Activated gamma-delta T cell (primary cell): ENCODE measurements around the gene GPATCH4.
"Not testable (repeated sequence)": the region's sequence is repeated elsewhere in the genome, so short reads cannot be mapped to it uniquely, and the experiment has no call there.

Source experiments
- DNase-seq: peaks from one replicate; lab custom pipeline; 2025; lab: John Stamatoyannopoulos, UW
- total RNA-seq, 2 donors: gene quantifications; one replicate each; lab custom pipeline; 2026; lab: John Stamatoyannopoulos, UW

The GPATCH4 gene
- total RNA-seq = 26.5 to 35.8 reads per million in 2 donors

GRCh38 chr1:156601122-156601830, at the start of gene GPATCH4:
Gene GPATCH4, minus strand, starts transcription at chr1:156601479.
- DNase-seq = no peak

GRCh38 chr1:156648951-156649350, 47.7 kb upstream of the GPATCH4 start:
- no peak for DNase-seq

- DNase-seq = no peak
These were observed 47.2 kb upstream of the GPATCH4 start for GRCh38 chr1:156648496-156648895.

DNA sequence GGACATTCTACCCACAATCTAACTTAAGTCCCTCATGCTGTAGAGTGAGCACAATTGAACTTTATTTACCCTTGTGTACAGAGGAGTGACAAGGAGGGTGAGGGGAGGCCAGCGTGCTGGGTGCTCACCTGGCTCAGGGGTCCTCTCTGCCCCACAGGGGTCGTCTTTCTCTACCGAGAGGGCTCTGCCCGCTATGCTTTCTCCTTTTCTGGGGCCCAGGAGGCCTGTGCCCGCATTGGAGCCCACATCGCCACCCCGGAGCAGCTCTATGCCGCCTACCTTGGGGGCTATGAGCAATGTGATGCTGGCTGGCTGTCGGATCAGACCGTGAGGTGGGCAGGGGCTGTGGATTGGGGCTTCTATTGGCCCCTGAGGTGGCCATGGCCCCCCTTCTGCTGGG, 46.1 kb upstream of the GPATCH4 start:
- no peak for DNase-seq

GRCh38 chr1:156646738-156647211, 45.5 kb upstream of the GPATCH4 start:
- DNase-seq = no peak

DNA sequence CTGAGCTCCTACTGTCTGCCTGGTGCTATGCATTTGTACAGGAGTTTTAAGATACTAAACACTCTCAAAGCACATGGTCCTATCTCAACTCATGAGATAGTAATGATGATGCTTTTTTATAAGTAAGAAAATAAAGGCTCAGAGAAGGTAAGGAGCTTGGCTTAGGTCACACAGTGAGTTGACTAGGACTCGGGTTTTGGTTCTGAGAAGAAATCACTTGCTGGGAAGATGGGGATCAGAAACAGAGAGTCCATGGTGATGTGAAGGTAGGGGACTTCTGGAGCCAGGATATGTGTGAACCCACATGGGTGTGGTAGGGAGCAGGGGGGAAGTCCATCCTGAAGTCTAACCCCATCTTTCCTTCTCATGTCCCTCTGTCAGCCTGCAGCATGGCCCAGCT, 44.4 kb upstream of the GPATCH4 start:
- DNase-seq = no peak

GRCh38 chr1:156645056-156645455, 43.8 kb upstream of the GPATCH4 start:
- DNase-seq = no peak

- DNase-seq = no peak
These were observed 43.4 kb upstream of the GPATCH4 start for GRCh38 chr1:156644640-156645039.

DNA sequence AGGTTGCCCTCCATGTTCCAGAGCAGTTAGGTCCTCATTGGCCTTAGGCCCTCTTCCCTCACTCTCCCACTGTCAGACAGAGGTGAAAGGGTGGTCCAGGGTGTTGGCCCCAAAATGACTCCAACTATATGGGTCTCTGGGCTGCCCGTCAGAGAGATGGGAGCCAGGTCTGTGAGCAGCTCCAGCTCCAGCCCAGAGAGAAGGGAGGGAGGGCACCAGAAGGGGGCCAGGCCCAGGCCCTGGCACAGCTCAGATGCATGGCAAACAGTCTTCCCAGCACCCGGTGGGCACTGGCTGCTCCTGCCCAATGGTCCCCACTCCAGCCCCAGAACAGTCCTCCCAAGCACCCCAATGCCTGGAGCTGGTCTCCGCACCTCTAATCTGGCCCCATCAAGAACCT, 42.9 kb upstream of the GPATCH4 start:
- no peak for DNase-seq

- no peak for DNase-seq
These were observed 42.5 kb upstream of the GPATCH4 start for GRCh38 chr1:156643778-156644092.

DNA sequence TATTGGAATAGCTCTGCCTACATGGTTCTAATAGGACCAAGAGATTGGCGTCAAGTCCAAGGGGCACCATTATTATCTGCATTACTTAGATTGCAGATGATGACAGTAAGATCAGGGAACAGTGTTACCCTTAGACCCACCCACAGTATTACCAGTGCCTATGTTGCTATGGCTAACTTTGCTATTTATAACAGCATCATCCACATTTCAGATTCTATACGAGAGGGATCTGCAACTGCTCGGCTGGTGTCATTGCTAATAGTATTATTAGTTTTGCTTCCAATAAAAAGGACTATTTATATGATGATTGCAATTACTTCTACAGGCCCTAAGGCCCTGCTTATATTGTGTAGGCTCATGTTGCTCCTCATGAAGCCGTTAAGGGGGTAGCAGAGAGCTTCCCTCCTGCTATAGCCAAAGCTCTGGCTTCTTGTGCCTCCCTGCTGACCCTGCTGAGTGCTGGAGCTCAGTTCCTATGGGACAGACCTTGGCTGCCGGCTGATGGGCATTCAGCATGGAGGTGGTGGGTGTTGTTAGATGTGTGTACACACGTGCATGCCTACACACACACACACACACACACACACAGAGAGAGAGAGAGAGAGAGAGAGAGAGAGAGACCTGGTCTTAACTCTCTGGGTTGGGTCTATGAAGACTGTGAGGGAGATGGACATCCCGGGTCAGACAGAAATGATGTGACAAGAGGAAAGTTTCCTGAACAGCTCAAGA, 41.9 kb upstream of the GPATCH4 start:
- DNase-seq = no peak

- DNase-seq = no peak
These were observed 41.2 kb upstream of the GPATCH4 start for GRCh38 chr1:156642265-156643048.

DNA sequence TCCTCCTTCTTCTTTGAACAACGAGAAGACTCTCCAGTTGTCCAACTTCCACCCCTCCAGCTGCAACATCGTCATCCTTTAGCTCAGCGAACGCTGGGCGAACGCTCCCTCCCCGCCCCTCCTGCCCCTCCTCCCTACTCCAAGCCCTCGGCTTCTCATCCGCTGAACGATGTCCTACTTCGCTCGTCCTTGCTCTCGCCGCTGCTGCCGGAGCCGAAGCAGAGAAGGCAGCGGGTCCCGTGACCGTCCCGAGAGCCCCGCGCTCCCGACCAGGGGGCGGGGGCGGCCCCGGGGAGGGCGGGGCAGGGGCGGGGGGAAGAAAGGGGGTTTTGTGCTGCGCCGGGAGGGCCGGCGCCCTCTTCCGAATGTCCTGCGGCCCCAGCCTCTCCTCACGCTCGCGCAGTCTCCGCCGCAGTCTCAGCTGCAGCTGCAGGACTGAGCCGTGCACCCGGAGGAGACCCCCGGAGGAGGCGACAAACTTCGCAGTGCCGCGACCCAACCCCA, 40.5 kb upstream of the GPATCH4 start, which contains the start of gene BCAN:
Gene BCAN, plus strand, starts transcription at position 357 of the 504 bp plus-strand sequence. CDS start 3,938 bp downstream, outside the sequence.
- no peak for DNase-seq

DNA sequence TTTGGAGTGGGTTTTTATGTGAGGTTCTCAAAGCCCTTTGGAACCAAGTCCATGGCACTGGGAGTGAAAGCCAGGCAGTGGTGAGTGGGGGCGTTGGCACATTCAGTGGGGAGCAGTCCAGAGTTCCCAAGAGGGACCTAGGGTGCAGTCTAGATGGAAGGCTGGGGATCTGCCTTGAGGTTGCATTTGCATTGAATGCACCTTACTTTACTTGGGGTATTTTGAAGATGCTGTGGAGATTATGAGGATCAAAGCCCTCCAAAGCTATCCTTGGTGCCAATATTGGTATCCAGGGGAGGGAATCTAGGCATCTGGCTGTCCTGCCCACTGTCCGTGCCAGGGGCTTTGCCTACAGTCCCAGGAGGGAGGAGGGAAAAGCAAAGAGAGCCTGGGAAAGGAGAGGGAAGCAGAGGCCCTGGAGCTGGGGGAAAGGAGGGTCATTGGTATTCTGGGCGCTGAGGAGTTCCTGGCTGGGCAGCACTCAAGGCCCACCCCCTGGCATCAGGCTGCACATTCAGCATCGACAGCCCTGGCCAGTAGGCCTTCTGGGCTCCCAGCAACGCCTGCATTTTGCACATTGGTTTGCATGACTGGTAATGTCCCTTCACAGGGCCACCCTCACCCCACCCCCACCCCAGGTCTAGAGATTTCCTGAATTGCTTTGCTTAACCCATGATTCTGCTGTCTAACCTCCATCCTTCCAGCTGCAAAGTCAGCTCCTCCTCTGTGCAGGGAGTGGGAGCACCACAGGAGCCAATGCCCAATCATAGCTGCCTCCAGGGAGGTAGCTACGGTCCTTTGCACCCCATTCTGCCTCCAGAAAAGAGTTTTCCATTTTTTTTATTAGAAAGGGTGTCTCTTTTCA, 39.8 kb upstream of the GPATCH4 start:
- DNase-seq = no peak

DNA sequence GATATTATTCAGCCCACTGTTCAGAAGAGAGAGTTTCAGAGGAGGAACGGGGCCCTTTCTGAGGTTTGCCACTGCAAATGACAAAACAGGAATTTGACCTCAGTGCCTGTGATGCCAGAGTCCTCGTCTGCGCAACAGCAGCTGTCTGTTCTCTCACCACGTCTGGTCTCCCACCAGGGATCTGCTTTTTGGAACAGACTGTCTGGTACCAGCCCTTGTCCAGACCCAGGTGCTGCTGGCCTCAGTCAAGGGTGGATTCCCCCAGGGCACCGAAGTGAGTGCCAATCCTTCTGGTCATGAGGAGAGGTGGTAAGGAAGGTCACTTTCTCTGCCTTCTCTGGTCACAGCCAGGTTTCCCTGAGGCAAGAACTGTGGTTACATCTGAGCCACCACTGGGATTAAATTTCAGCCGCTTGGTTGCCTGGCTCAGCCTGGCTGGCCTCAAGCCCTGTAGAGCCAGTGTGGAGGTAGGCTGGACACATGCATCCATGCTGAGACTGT, 38.4 kb upstream of the GPATCH4 start:
- DNase-seq = no peak

- DNase-seq = no peak
These were observed 37.1 kb upstream of the GPATCH4 start for GRCh38 chr1:156638189-156638985.

- DNase-seq = no peak
These were observed 31.1 kb upstream of the GPATCH4 start for GRCh38 chr1:156632355-156632754.

DNA sequence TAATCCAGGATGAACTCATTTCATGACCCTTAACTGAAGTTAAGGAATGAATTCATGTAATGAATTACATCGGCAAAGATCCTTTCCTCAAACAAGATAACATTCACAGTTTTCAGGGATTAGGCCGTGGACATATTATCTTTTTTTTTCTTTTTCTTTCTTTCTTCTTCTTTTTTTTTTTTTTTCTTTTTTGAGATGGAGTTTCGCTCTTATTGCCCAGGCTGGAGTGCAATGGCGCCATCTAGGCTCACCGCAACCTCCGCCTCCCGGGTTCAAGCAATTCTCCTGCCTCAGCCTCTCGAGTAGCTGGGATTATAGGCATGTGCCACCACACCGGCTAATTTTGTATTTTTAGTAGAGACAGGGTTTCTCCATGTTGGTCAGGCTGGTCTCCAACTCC, 29.9 kb upstream of the GPATCH4 start:
- not testable (repeated sequence) for DNase-seq

- DNase-seq = no peak
These were observed 28.7 kb upstream of the GPATCH4 start for GRCh38 chr1:156629823-156630449.
